Stromal cell of bone marrow (primary cell): ENCODE measurements around the gene CCL28.

Experiments
- DNase-seq: peaks from one replicate; pipeline ENCODE4 v3.0.0-alpha.2; 2012; ENCODE audit warnings: low read depth

CCL28 gene

GRCh38 chr5:43357067-43357466, 55.1 kb downstream of the CCL28 start:
- DNase-seq, result no peak

GRCh38 chr5:43354774-43355173, 57.4 kb downstream of the CCL28 start:
- DNase-seq, result no peak

GRCh38 chr5:43353668-43354067, 58.5 kb downstream of the CCL28 start:
- DNase-seq, result no peak

- DNase-seq, result no peak
These were observed 59.3 kb downstream of the CCL28 start for GRCh38 chr5:43352915-43353314.

- DNase-seq, result no peak
These were observed 60.1 kb downstream of the CCL28 start for GRCh38 chr5:43352131-43352530.

- DNase-seq, result no peak
These were observed 63.3 kb downstream of the CCL28 start for GRCh38 chr5:43348861-43349363.

- no peak for DNase-seq
These were observed 64.0 kb downstream of the CCL28 start for GRCh38 chr5:43348207-43348606.

GRCh38 chr5:43338862-43339261, 73.3 kb downstream of the CCL28 start:
- no peak for DNase-seq

- DNase-seq, result no peak
These were observed 76.0 kb downstream of the CCL28 start for GRCh38 chr5:43336159-43336558.

- DNase-seq, result no peak
These were observed 76.5 kb downstream of the CCL28 start for GRCh38 chr5:43335681-43336080.

GRCh38 chr5:43332401-43332800, 79.8 kb downstream of the CCL28 start:
- no peak for DNase-seq
